K562 (cell line): ENCODE results near the gene EPB41L4A. TPM values are rescaled to one million over a fixed set of nuclear protein-coding genes. Genes with fewer than 3 reads are reported as not detected.

Source experiments
- ATAC-seq: fragments of 200-7000 bp; cut with Tn5 transposase; 3 replicates; pipeline ENCODE4 v1.9.1; 2020; ENCODE audit warnings: moderate library complexity
- BruUV-seq: library from RNA; stranded (reverse); fragments of 400-500 nt; replicated peaks from 2 replicates; lab custom pipeline; 2021; lab: Mats Ljungman, UMichigan
- CTCF ChIA-PET: fragments of 300-600 bp; formaldehyde crosslinking; extraction: SDS; loops from one replicate; lab custom pipeline; 2021; ENCODE audit warnings: low intra/inter-chr PET ratio; lab: Yijun Ruan, JAX
- POLR2A ChIA-PET: fragments of 300-600, 350-650 bp; sonication (Branson Sonifier 250); formaldehyde crosslinking; extraction: SDS; loops from one replicate; lab custom pipeline; 2021; ENCODE audit warnings: antibody characterized with exemption, inconsistent platforms; lab: Yijun Ruan, JAX
- DNase-seq, 4 experiments: peaks; one replicate each; pipeline versions ENCODE4 v3.0.0 to v3.0.0-alpha.2; 2011 to 2018; ENCODE audit warnings: low spot score in 3 of 4, mixed read lengths in 3 of 4; ENCODE audit errors: extremely low read depth in 1 of 4
- FAIRE-seq: peaks from 2 replicates; lab custom pipeline; 2011; peaks lifted over from hg19 to GRCh38; lab: Jason Lieb, UNC
- H2AFZ ChIP-seq: 2 replicates; pipeline ENCODE4 v1.6.0; 2011; ENCODE audit warnings: low read depth, low read length, control low read depth, inconsistent platforms
- H3K27ac ChIP-seq: fragments of 200-600 bp; 3 replicates; pipeline ENCODE4 v1.8.0; 2011; ENCODE audit warnings: low read depth, mild to moderate bottlenecking, control low read depth, inconsistent platforms, low read length, moderate library complexity, mixed read lengths; ENCODE audit errors: extremely low read depth
- H3K27me3 ChIP-seq, 2 experiments: fragments of 300-600 bp in 1 of 2; 2 replicates in 1 of 2; 3 replicates in 1 of 2; pipeline versions ENCODE4 v1.6.0 to v1.8.0; 2011; ENCODE audit warnings: inconsistent platforms in 2 of 2, low read length in 2 of 2, mild to moderate bottlenecking in 1 of 2, mixed read lengths in 1 of 2, moderate library complexity in 1 of 2; ENCODE audit not compliant: control insufficient read depth in 2 of 2, insufficient read depth in 2 of 2
- H3K36me3 ChIP-seq: fragments of 300-600 bp; 3 replicates; pipeline ENCODE4 v1.8.0; 2011; ENCODE audit warnings: mild to moderate bottlenecking, low read length, inconsistent platforms; ENCODE audit not compliant: control insufficient read depth, insufficient read depth
- H3K4me1 ChIP-seq, 2 experiments: fragments of 200-600 bp in 1 of 2; replicated peaks in 1 of 2; 2 replicates in 1 of 2; 3 replicates in 1 of 2; pipeline versions ENCODE4 v1.5.1 to v1.8.0; 2011; ENCODE audit warnings: inconsistent platforms in 2 of 2, low read length in 2 of 2, mild to moderate bottlenecking in 1 of 2, mixed read lengths in 1 of 2, moderate library complexity in 1 of 2; ENCODE audit not compliant: control insufficient read depth in 2 of 2, insufficient read depth in 2 of 2
- H3K4me2 ChIP-seq: 2 replicates; pipeline ENCODE4 v1.6.1; 2011; ENCODE audit warnings: low read length, control low read depth, inconsistent platforms, mixed read lengths; ENCODE audit not compliant: insufficient read depth
- H3K4me3 ChIP-seq: fragments of 200-600 bp; sonication (generic), shearing (Covaris generic); 2 replicates; pipeline ENCODE4 v1.5.1; 2016; ENCODE audit warnings: control low read depth, inconsistent platforms
- H3K79me2 ChIP-seq: fragments of 200-600 bp; 3 replicates; pipeline ENCODE4 v1.8.0; 2011; ENCODE audit warnings: low read length, inconsistent platforms; ENCODE audit not compliant: control insufficient read depth, insufficient read depth
- H3K9ac ChIP-seq, 2 experiments: 2 replicates each; pipeline versions ENCODE4 v1.6.0 to v1.6.1; 2011; ENCODE audit warnings: low read depth in 2 of 2, low read length in 2 of 2, control low read depth in 1 of 2, inconsistent platforms in 1 of 2, mild to moderate bottlenecking in 1 of 2, mixed read lengths in 1 of 2; ENCODE audit not compliant: insufficient read depth in 1 of 2
- H3K9me1 ChIP-seq: one replicate; pipeline ENCODE4 v1.6.0; 2011; ENCODE audit warnings: inconsistent platforms, mild to moderate bottlenecking, low read length, moderate library complexity; ENCODE audit not compliant: control insufficient read depth, insufficient read depth
- H3K9me3 ChIP-seq: replicated peaks from 2 replicates; pipeline ENCODE4 v1.5.1; 2011; ENCODE audit warnings: low read depth, low read length, inconsistent platforms; ENCODE audit not compliant: control insufficient read depth, insufficient read depth
- H4K20me1 ChIP-seq: replicated peaks from 2 replicates; pipeline ENCODE4 v1.6.1; 2011; ENCODE audit warnings: low read length, inconsistent platforms, mixed read lengths; ENCODE audit not compliant: control insufficient read depth, insufficient read depth
- CC2D1A ChIP-seq: fragments of 450-650 bp; IDR thresholded peaks from 2 replicates; pipeline ENCODE4 v1.6.1; 2017; ENCODE audit warnings: mild to moderate bottlenecking
- ELK3 ChIP-seq: fragments of 450-650 bp; formaldehyde crosslinking; IDR thresholded peaks from 2 replicates; pipeline ENCODE4 v1.4.0; 2020; ENCODE audit warnings: mild to moderate bottlenecking
- ETV5 ChIP-seq: sonication (generic); formaldehyde crosslinking; IDR thresholded peaks from 2 replicates; pipeline ENCODE4 v1.4.0; 2020; ENCODE audit warnings: low read depth, mild to moderate bottlenecking, missing genetic modification reagents
- FOXK1 ChIP-seq: sonication (generic); formaldehyde crosslinking; IDR thresholded peaks from 2 replicates; pipeline ENCODE4 v1.8.0; 2022; ENCODE audit warnings: missing genetic modification reagents, mild to moderate bottlenecking, borderline replicate concordance
- MTA3 ChIP-seq: fragments of 450-650 bp; formaldehyde crosslinking; IDR thresholded peaks from 2 replicates; pipeline ENCODE4 v1.6.1; 2017; ENCODE audit warnings: mild to moderate bottlenecking, borderline replicate concordance
- NCOR1 ChIP-seq: fragments of 450-650 bp; IDR thresholded peaks from 2 replicates; pipeline ENCODE4 v1.6.1; 2016; ENCODE audit warnings: mild to moderate bottlenecking, moderate library complexity
- NR2C2 ChIP-seq, 2 experiments: fragments of 200-800 bp in 1 of 2; sonication (Bioruptor generic) in 1 of 2; sonication (generic) in 1 of 2; formaldehyde crosslinking in 1 of 2; IDR thresholded peaks; 2 replicates each; pipeline versions ENCODE4 v1.6.1 to v1.8.0; 2016 to 2022; ENCODE audit warnings: mild to moderate bottlenecking in 1 of 2, missing compliant biosample characterization in 1 of 2, missing genetic modification characterization in 1 of 2, missing genetic modification reagents in 1 of 2
- NR4A1 ChIP-seq, 2 experiments: fragments of 250-450 bp in 1 of 2; fragments of 450-650 bp in 1 of 2; sonication (Bioruptor Pico) in 1 of 2; IDR thresholded peaks; 2 replicates each; pipeline versions ENCODE4 v1.4.0 to v1.6.1; 2016 to 2020; ENCODE audit warnings: mild to moderate bottlenecking in 2 of 2, missing compliant biosample characterization in 1 of 2, missing genetic modification characterization in 1 of 2, moderate library complexity in 1 of 2
- SPI1 ChIP-seq: IDR thresholded peaks from 2 replicates; pipeline ENCODE4 v1.6.1; 2011; ENCODE audit warnings: low read depth, low read length, control low read depth, borderline replicate concordance
- SRSF3 ChIP-seq: fragments of 200-400 bp; formaldehyde crosslinking; IDR thresholded peaks from 2 replicates; pipeline ENCODE4 v1.6.1; 2016; ENCODE audit warnings: mild to moderate bottlenecking, low read length, moderate library complexity; ENCODE audit not compliant: insufficient read depth
- TGIF2 ChIP-seq: sonication (generic); formaldehyde crosslinking; IDR thresholded peaks from 2 replicates; pipeline ENCODE4 v1.8.1; 2022; ENCODE audit warnings: mild to moderate bottlenecking, missing genetic modification reagents, moderate library complexity
- THAP12 ChIP-seq: fragments of 250-450 bp; sonication (Bioruptor Pico); IDR thresholded peaks from 2 replicates; pipeline ENCODE4 v1.9.0; 2021; ENCODE audit warnings: mild to moderate bottlenecking, inconsistent platforms
- YBX1 ChIP-seq: fragments of 450-650 bp; IDR thresholded peaks from 2 replicates; pipeline ENCODE4 v1.7.1; 2016; ENCODE audit warnings: mild to moderate bottlenecking
- ZNF217 ChIP-seq: sonication (generic); formaldehyde crosslinking; IDR thresholded peaks from 2 replicates; pipeline ENCODE4 v1.8.0; 2022; ENCODE audit warnings: mild to moderate bottlenecking, missing genetic modification reagents
- WGBS: fragments of 100-300 bp; shearing (Covaris generic); methylation state at CpG from one replicate; pipeline ENCODE4 v1.1.6; 2016; ENCODE audit warnings: low coverage, mixed read lengths; ENCODE audit not compliant: insufficient coverage; ENCODE audit errors: missing lambda C conversion rate; 5-methylcytosine and 5-hydroxymethylcytosine counted together
- in situ Hi-C: fragments of 300-500 bp; cut with MboI; formaldehyde crosslinking; loops from 4 replicates; pipeline ENCODE4 v1.15.0; 2018; ENCODE audit warnings: inconsistent platforms, mixed read lengths
- intact Hi-C: fragments of 100-400 bp; cut with micrococcal nuclease; formaldehyde crosslinking; loops from 2 replicates; pipeline ENCODE4 v1.14.2; 2022
- polyA plus RNA-seq, 8 experiments: library from polyadenylated mRNA; depleted of rRNA in 4 of 8; stranded (reverse) in 5 of 8; unstranded in 3 of 8; fragments of >200 nt; fragmentation: Nextera tagmentation in 2 of 8; fragmentation: Illumina TruSeq in 1 of 8; extraction: Ambion mirVana in 2 of 8; extraction: Trizol in 1 of 8; gene quantifications; 2 replicates each; pipeline versions ENCODE4 v1.2.1 to v1.2.3, GENCODE V29; 2011 to 2014; ENCODE audit warnings: inconsistent platforms in 1 of 8, missing spikeins in 1 of 8
- total RNA-seq, 7 experiments: library from RNA; depleted of rRNA in 6 of 7; stranded (reverse); fragments of >200 nt in 6 of 7; fragmentation: Illumina TruSeq in 2 of 7; extraction: Trizol in 2 of 7; gene quantifications; 2 replicates each; pipeline versions ENCODE4 v1.2.1 to v1.2.3, GENCODE V29; 2011 to 2021; ENCODE audit warnings: low replicate concordance in 1 of 7
- TF ChIP-seq, protein P1 (sequence below): fragments of 450-650 bp; IDR thresholded peaks from 2 replicates; pipeline ENCODE4 v1.6.1; 2016; ENCODE audit warnings: missing biosample characterization, missing genetic modification characterization

EPB41L4A gene
- total and polyA plus RNA-seq, 9 of the 15 experiments (the other 6 are each of a cell fraction or from before 2014, with no cell fraction given) = 0.04 to 0.35 (median 0.12) TPM; not detected in 3

GRCh38 chr5:112382886-112383285, 36.2 kb downstream of the EPB41L4A start (continued):
- TF ChIP-seq THAP12 (CRISPR knock-in tag) (no peak), FOXK1 (CRISPR knock-in tag) (no peak), NR4A1 (CRISPR knock-in tag; IDR thresholded peaks at IDR 0.05) (no peak), NR4A1 (tag; IDR thresholded peaks at IDR 0.05) (no peak), CC2D1A (no peak), ETV5 (no peak), YBX1 (no peak)

DNA sequence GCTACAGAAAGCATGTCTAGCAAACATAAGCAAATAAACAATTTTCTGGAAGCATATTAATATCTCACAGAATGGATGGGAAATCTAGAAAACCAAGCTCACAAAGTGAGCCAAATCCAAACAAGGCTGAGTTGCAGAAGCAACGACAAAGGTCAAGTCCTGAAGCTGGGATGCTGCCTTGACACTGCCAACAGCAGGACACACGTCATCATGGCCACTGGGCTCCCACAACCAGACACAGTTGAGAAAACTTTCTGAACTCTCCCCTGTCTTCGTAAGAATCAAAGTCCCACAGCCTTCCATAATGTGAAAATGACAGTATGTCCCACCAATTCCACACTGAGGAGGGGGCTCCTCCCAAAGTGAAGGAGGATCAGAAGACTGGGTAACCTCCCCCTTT, 37.6 kb downstream of the EPB41L4A start:
- intact Hi-C loops (no loop called here), in situ Hi-C loops (no loop called here)
- DNase-seq (no peak), FAIRE-seq (no peak), ATAC-seq (no peak)
- no peak overlapping the region for H2AFZ ChIP-seq
- H3K27me3 ChIP-seq = peaks cover 0 to 10% of the 10 kb centered on the region in 2 experiments; a peak in 2 of 5 replicates
- no peak overlapping the region for H3K9ac ChIP-seq
- no peaks in the 10 kb centered on the region for H3K36me3 ChIP-seq
- no TSS peak for BruUV-seq
- H3K79me2 ChIP-seq = no peaks in the 10 kb centered on the region
- H3K27ac ChIP-seq = no peak overlapping the region
- H3K4me2 ChIP-seq = no peak overlapping the region
- POLR2A ChIA-PET = no interaction called here
- H3K4me3 ChIP-seq = no peak overlapping the region
- H3K9me1 ChIP-seq = no peaks in the 10 kb centered on the region
- H3K9me3 ChIP-seq = no peaks in the 10 kb centered on the region
- WGBS = 2% methylated on average over 3 of the region's 3 CpGs
- CTCF ChIA-PET = no interaction called here
- H3K4me1 ChIP-seq = no peaks in the 10 kb centered on the region
- H4K20me1 ChIP-seq = no peaks in the 10 kb centered on the region
- TF ChIP-seq, protein P1, sequence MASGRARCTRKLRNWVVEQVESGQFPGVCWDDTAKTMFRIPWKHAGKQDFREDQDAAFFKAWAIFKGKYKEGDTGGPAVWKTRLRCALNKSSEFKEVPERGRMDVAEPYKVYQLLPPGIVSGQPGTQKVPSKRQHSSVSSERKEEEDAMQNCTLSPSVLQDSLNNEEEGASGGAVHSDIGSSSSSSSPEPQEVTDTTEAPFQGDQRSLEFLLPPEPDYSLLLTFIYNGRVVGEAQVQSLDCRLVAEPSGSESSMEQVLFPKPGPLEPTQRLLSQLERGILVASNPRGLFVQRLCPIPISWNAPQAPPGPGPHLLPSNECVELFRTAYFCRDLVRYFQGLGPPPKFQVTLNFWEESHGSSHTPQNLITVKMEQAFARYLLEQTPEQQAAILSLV (tag) = no peak
- TF ChIP-seq TGIF2 (CRISPR knock-in tag) (no peak), SRSF3 (no peak), NR2C2 (CRISPR knock-in tag; IDR thresholded peaks at IDR 0.05) (no peak), NR2C2 (tag; IDR thresholded peaks at IDR 0.05) (no peak), ELK3 (CRISPR knock-in tag) (no peak), MTA3 (no peak), NCOR1 (no peak), NR4A1 (CRISPR knock-in tag; IDR thresholded peaks at IDR 0.05) (no peak), NR4A1 (tag; IDR thresholded peaks at IDR 0.05) (no peak), YBX1 (no peak), ZNF217 (CRISPR knock-in tag) (no peak), SPI1 (no peak)
